Bronchial epithelial cell (primary cell): ENCODE results near the gene PTGIS. TPM values are rescaled to one million over a fixed set of nuclear protein-coding genes. Genes with fewer than 3 reads are reported as not detected.

Source experiments
- DNase-seq: peaks from one replicate; pipeline ENCODE4 v3.0.0-alpha.2; 2010; ENCODE audit warnings: low read depth
- FAIRE-seq: peaks from 2 replicates; lab custom pipeline; 2011; peaks lifted over from hg19 to GRCh38; lab: Jason Lieb, UNC
- H3K27me3 ChIP-seq: 2 replicates; pipeline ENCODE4 v1.5.1; 2011; ENCODE audit warnings: low read length; ENCODE audit not compliant: control insufficient read depth, insufficient read depth
- H3K36me3 ChIP-seq: 2 replicates; pipeline ENCODE4 v1.5.1; 2011; ENCODE audit warnings: low read length; ENCODE audit not compliant: control insufficient read depth, insufficient read depth
- H3K4me3 ChIP-seq: 2 replicates; pipeline ENCODE4 v1.5.1; 2011; ENCODE audit warnings: mild to moderate bottlenecking, low read depth, low read length, control low read depth
- CTCF ChIP-seq: IDR thresholded peaks from 2 replicates; pipeline ENCODE4 v1.5.1; 2011; ENCODE audit warnings: mild to moderate bottlenecking, moderate library complexity, low read length, control low read depth, inconsistent platforms; ENCODE audit not compliant: insufficient read depth, severe bottlenecking
- total RNA-seq: library from RNA; depleted of rRNA; stranded (reverse); fragments of >200 nt; gene quantifications from 2 replicates; pipeline ENCODE4 v1.2.1, GENCODE V29; 2014

Gene PTGIS
- total RNA-seq, 1 donor from 2014 or later = 4.7 TPM

GRCh38 chr20:49581482-49581881 lies 13.5 kb upstream of the PTGIS start:
- FAIRE-seq (no peak), DNase-seq (no peak)
- peaks cover 7% of the 10 kb centered on the region for H3K27me3 ChIP-seq
- no peak overlapping the region for H3K4me3 ChIP-seq
- TF ChIP-seq CTCF = no peak
- no peaks in the 10 kb centered on the region for H3K36me3 ChIP-seq

- DNase-seq (no peak), FAIRE-seq (no peak)
- H3K27me3 ChIP-seq = peaks cover 7% of the 10 kb centered on the region
- H3K36me3 ChIP-seq = no peaks in the 10 kb centered on the region
- no peak for TF ChIP-seq CTCF
- H3K4me3 ChIP-seq = no peak overlapping the region
These were observed 12.9 kb upstream of the PTGIS start for GRCh38 chr20:49580813-49581174.

GRCh38 chr20:49579874-49580812 lies 12.2 kb upstream of the PTGIS start:
- no peak for DNase-seq
- TF ChIP-seq CTCF = no peak
- no peaks in the 10 kb centered on the region for H3K36me3 ChIP-seq
- FAIRE-seq = no peak
- H3K27me3 ChIP-seq = peaks cover 7% of the 10 kb centered on the region
- no peak overlapping the region for H3K4me3 ChIP-seq

- no peak for FAIRE-seq
- TF ChIP-seq CTCF = no peak
These were observed 11.3 kb upstream of the PTGIS start for GRCh38 chr20:49579195-49579594.

GRCh38 chr20:49578436-49578835 lies 10.5 kb upstream of the PTGIS start:
- TF ChIP-seq CTCF = no peak
- FAIRE-seq = no peak
- DNase-seq = no peak

More at GRCh38 chr20:49579195-49579594, 11.3 kb upstream of the PTGIS start:
- Histone ChIP-seq H3K36me3 (no peaks in the 10 kb centered on the region), H3K4me3 (no peak overlapping the region), H3K27me3 (peaks cover 4% of the 10 kb centered on the region)
- no peak for DNase-seq

GRCh38 chr20:49575551-49576060 lies 7.7 kb upstream of the PTGIS start:
- H3K27me3 ChIP-seq = peaks cover 10% of the 10 kb centered on the region
- no peaks in the 10 kb centered on the region for H3K36me3 ChIP-seq
- no peak for DNase-seq
- no peak for FAIRE-seq
- TF ChIP-seq CTCF = no peak
- no peak overlapping the region for H3K4me3 ChIP-seq

More at GRCh38 chr20:49578436-49578835, 10.5 kb upstream of the PTGIS start:
- Histone ChIP-seq H3K4me3 (no peak overlapping the region), H3K27me3 (peaks cover 4% of the 10 kb centered on the region), H3K36me3 (no peaks in the 10 kb centered on the region)
